Measurements from ENCODE around the gene CCDC146.
"Not testable (repeated sequence)": the region's sequence is repeated elsewhere in the genome, so short reads cannot be mapped to it uniquely, and the experiment has no call there.

Gene CCDC146, protein sequence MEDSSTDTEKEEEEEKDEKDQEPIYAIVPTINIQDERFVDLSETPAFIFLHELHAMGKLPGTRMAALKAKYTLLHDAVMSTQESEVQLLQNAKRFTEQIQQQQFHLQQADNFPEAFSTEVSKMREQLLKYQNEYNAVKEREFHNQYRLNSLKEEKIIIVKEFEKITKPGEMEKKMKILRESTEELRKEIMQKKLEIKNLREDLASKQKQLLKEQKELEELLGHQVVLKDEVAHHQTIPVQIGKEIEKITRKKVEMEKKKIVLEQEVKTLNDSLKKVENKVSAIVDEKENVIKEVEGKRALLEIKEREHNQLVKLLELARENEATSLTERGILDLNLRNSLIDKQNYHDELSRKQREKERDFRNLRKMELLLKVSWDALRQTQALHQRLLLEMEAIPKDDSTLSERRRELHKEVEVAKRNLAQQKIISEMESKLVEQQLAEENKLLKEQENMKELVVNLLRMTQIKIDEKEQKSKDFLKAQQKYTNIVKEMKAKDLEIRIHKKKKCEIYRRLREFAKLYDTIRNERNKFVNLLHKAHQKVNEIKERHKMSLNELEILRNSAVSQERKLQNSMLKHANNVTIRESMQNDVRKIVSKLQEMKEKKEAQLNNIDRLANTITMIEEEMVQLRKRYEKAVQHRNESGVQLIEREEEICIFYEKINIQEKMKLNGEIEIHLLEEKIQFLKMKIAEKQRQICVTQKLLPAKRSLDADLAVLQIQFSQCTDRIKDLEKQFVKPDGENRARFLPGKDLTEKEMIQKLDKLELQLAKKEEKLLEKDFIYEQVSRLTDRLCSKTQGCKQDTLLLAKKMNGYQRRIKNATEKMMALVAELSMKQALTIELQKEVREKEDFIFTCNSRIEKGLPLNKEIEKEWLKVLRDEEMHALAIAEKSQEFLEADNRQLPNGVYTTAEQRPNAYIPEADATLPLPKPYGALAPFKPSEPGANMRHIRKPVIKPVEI

GRCh38 chr7:77121860-77122681 is at the start of gene CCDC146:
TSS of gene CCDC146 (plus strand) at chr7:77122615. CDS start at chr7:77167669, 45,054 bp downstream.
- ATAC-seq (ENCODE audit: low read depth): peak; percentile 94
- not testable (repeated sequence) for H3K9me3 Mint-ChIP-seq, H3K36me3 Mint-ChIP-seq, H3K27me3 Mint-ChIP-seq, H3K4me1 Mint-ChIP-seq
- Mint-ChIP-seq H3K4me3 (peak within 1 kb of the TSS; percentile 88), H3K27ac (peak within 1 kb of the TSS; percentile 83)
- peak; percentile 88 to 92 for DNase-seq (ENCODE audit: low spot score in 2 of 2)

DNA sequence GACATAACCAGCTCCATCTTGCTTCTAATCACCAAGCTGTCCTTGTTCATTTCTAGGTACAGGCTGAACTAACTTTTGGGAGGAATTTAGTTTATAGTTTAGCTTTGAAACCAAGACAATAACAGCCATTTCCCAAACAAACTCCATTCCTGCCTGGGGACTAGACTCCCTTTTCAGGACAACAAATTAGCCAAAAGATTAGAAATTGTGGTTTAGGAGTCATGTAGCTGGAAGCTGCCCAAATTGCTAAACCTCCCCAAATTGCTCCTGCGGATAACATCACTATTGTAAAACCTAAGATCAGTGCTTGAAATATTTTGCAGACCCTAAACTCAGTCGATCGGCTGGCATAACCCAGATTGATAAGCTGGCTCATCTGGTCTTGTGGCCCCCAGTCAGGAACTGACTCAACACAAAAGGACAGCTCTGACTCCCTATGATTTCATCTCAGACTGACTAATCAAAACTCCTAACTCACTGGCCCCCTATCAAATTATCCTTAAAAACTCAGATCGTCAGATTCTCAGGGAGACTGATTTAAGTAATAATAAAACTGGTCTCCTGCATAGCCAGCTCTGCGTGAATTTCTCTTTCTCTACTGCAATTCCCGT is 47.5 kb upstream of the CCDC146 start:
- not testable (repeated sequence) for H3K27ac Mint-ChIP-seq; DNase-seq (ENCODE audit: low spot score in 2 of 2); H3K4me1 Mint-ChIP-seq; H3K4me3 Mint-ChIP-seq; ATAC-seq (ENCODE audit: low read depth); H3K27me3 Mint-ChIP-seq; H3K9me3 Mint-ChIP-seq
- H3K36me3 Mint-ChIP-seq: peaks cover 23% of the 10 kb centered on the region

GRCh38 chr7:77077060-77077459 is 45.4 kb upstream of the CCDC146 start:
- not testable (repeated sequence) for H3K27ac Mint-ChIP-seq; H3K9me3 Mint-ChIP-seq; H3K27me3 Mint-ChIP-seq; H3K4me3 Mint-ChIP-seq; DNase-seq (ENCODE audit: low spot score in 2 of 2); H3K4me1 Mint-ChIP-seq; ATAC-seq (ENCODE audit: low read depth)
- H3K36me3 Mint-ChIP-seq: peaks cover 19% of the 10 kb centered on the region

GRCh38 chr7:77079112-77079511 is 43.3 kb upstream of the CCDC146 start:
- not testable (repeated sequence) for ATAC-seq (ENCODE audit: low read depth); H3K4me3 Mint-ChIP-seq; H3K9me3 Mint-ChIP-seq; H3K27ac Mint-ChIP-seq; DNase-seq (ENCODE audit: low spot score in 2 of 2); H3K4me1 Mint-ChIP-seq; H3K27me3 Mint-ChIP-seq
- H3K36me3 Mint-ChIP-seq: peaks cover 20% of the 10 kb centered on the region

GRCh38 chr7:77079624-77080023 is 42.8 kb upstream of the CCDC146 start:
- not testable (repeated sequence) for H3K9me3 Mint-ChIP-seq; ATAC-seq (ENCODE audit: low read depth); H3K4me3 Mint-ChIP-seq; H3K4me1 Mint-ChIP-seq; H3K27ac Mint-ChIP-seq; DNase-seq (ENCODE audit: low spot score in 2 of 2); H3K27me3 Mint-ChIP-seq
- peaks cover 15% of the 10 kb centered on the region for H3K36me3 Mint-ChIP-seq

DNA sequence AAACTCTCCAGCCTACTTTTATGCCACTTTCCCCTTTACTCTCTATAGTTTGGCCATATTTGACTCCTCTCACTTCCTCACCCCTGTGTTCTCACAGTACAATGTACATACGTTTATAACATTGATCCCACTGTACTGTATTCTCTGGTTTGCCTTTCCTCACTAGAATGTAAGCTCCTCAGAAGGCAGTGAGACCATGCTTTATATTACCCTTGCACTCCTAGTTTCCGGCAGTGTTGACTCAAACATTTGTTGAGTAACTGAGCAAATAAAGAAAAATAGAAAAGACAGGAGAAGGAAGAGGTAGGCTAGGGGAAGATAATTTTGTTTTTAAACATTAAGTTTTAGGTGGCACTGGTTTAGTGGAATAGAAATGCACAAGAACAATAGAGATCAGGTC is 42.2 kb upstream of the CCDC146 start:
- H3K4me3 Mint-ChIP-seq; ATAC-seq (ENCODE audit: low read depth); H3K9me3 Mint-ChIP-seq; H3K27ac Mint-ChIP-seq; DNase-seq (ENCODE audit: low spot score in 2 of 2); H3K27me3 Mint-ChIP-seq; H3K4me1 Mint-ChIP-seq: not testable (repeated sequence)
- H3K36me3 Mint-ChIP-seq: peaks cover 11% of the 10 kb centered on the region

GRCh38 chr7:77082192-77082591 is 40.2 kb upstream of the CCDC146 start:
- not testable (repeated sequence) for H3K36me3 Mint-ChIP-seq; H3K9me3 Mint-ChIP-seq; H3K27ac Mint-ChIP-seq; H3K4me3 Mint-ChIP-seq; H3K27me3 Mint-ChIP-seq; DNase-seq (ENCODE audit: low spot score in 2 of 2); ATAC-seq (ENCODE audit: low read depth); H3K4me1 Mint-ChIP-seq

DNA sequence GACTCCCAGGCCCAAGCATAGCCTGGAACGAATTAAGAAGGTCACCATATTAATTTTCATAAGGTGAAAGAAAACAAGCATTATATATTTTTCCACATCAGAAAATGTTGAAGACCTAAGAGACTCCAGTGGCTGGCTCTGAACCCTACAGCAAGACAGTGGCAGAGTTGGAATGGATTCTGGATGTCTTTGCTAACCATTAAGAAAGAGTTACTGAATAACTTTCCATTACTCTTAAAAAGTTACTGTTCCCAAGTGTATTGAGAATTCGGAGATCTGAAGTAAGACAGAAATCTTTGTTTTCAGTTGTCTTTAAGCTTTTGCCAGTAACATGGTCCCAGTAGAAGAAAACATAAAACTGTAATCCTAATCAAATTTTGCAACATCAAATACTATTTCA is 30.1 kb upstream of the CCDC146 start:
- DNase-seq (ENCODE audit: low spot score in 2 of 2); H3K9me3 Mint-ChIP-seq; H3K27me3 Mint-ChIP-seq; H3K4me3 Mint-ChIP-seq; H3K27ac Mint-ChIP-seq; H3K4me1 Mint-ChIP-seq; ATAC-seq (ENCODE audit: low read depth): not testable (repeated sequence)
- H3K36me3 Mint-ChIP-seq: peaks cover 10% of the 10 kb centered on the region

DNA sequence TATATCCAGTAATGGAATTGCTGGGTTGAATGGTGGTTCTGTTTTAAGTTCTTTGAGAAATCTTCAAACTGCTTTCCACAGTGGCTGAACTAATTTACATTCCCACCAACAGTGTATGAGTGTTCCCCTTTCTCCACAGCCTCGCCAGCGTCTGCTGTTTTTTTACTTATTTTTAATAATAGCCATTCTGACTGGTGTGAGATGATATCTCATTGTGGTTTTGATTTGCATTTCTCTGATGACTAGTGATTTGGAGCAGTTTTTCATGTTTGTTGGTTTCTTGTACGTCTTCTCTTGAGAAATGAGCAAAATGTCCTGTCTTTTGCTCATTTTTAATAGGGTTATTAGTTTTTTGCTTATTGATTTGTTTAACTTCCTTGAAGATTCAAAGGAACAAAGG is 21.9 kb upstream of the CCDC146 start:
- H3K27ac Mint-ChIP-seq; H3K4me3 Mint-ChIP-seq; H3K36me3 Mint-ChIP-seq; H3K27me3 Mint-ChIP-seq; H3K4me1 Mint-ChIP-seq; DNase-seq (ENCODE audit: low spot score in 2 of 2); H3K9me3 Mint-ChIP-seq: not testable (repeated sequence)
- ATAC-seq (ENCODE audit: low read depth): peak; percentile 37

DNA sequence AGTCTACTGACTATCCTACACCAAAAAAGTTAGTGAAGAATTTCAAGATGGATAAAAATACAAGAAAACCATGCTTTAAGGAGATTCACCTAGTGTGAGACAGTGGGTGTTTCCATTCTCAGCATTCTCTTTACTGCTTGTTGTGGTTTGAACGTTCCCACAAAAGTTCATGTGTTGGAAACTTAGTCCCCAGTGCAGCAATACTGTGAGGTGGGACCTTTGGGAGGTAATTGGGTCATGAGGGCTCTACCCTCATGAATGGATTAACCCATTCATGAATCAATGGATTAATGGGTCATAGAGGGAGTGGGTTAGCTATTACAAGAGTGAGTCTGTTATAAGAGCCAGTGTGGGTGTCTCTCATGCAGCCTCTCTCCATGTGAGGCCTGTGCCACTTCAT is 21.2 kb upstream of the CCDC146 start:
- not testable (repeated sequence) for H3K9me3 Mint-ChIP-seq; ATAC-seq (ENCODE audit: low read depth); H3K27me3 Mint-ChIP-seq; H3K27ac Mint-ChIP-seq; DNase-seq (ENCODE audit: low spot score in 2 of 2); H3K36me3 Mint-ChIP-seq; H3K4me3 Mint-ChIP-seq; H3K4me1 Mint-ChIP-seq

DNA sequence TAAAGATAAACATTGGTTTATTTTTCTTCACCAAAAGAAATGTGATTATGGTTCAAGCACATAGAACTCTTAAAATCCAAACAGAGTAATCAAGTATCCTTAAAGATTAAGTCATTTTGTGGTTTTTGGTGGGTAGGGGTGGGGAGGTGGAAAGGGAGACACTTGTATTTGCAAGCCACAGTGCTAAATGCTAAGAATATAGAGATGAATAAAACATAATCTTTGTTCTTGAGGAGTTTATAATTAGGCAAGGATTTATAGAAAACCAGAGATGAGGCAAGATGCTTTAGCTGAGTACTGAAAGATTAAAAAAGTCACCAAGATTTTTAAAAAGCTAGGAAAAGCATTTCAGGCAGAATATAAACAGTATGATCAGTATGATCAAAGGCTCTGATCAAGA is 19.7 kb upstream of the CCDC146 start:
- not testable (repeated sequence) for H3K4me3 Mint-ChIP-seq; H3K27me3 Mint-ChIP-seq; H3K4me1 Mint-ChIP-seq; H3K9me3 Mint-ChIP-seq; DNase-seq (ENCODE audit: low spot score in 2 of 2); H3K36me3 Mint-ChIP-seq; ATAC-seq (ENCODE audit: low read depth); H3K27ac Mint-ChIP-seq

GRCh38 chr7:77105904-77106303 is 16.5 kb upstream of the CCDC146 start:
- not testable (repeated sequence) for ATAC-seq (ENCODE audit: low read depth); H3K4me1 Mint-ChIP-seq; H3K9me3 Mint-ChIP-seq; H3K27ac Mint-ChIP-seq; DNase-seq (ENCODE audit: low spot score in 2 of 2); H3K27me3 Mint-ChIP-seq; H3K4me3 Mint-ChIP-seq; H3K36me3 Mint-ChIP-seq

DNA sequence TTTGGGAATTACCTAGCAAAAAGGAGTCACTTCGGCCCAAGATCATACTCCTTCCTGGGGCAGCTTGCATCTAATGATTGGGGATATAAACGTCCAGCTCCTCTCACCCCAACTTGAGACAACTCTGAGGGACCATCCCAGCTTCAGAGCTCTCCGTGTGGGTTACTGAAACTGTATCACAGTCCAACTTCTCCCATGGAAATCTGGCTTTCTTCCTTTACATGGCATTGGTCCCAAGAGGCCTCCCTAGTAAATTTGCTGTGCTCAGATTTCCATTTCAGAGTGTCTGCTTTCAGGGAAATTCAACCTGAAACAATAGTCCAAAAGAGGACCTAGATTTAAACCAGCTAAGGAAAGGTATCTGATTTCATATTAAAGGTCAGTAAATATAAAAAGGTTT is 14.8 kb upstream of the CCDC146 start:
- H3K9me3 Mint-ChIP-seq; H3K27me3 Mint-ChIP-seq; H3K36me3 Mint-ChIP-seq; H3K4me1 Mint-ChIP-seq; DNase-seq (ENCODE audit: low spot score in 2 of 2); H3K27ac Mint-ChIP-seq; ATAC-seq (ENCODE audit: low read depth); H3K4me3 Mint-ChIP-seq: not testable (repeated sequence)

Data from memory B cell (primary cell).